GM19240 (cell line): ENCODE data around the gene GPATCH4.
"Not testable (repeated sequence)": the region's sequence is repeated elsewhere in the genome, so short reads cannot be mapped to it uniquely, and the experiment has no call there.

Experiments
- DNase-seq: peaks from one replicate; pipeline ENCODE4 v3.0.0; 2011; ENCODE audit warnings: low spot score; ENCODE audit not compliant: insufficient read length

Gene GPATCH4

DNA sequence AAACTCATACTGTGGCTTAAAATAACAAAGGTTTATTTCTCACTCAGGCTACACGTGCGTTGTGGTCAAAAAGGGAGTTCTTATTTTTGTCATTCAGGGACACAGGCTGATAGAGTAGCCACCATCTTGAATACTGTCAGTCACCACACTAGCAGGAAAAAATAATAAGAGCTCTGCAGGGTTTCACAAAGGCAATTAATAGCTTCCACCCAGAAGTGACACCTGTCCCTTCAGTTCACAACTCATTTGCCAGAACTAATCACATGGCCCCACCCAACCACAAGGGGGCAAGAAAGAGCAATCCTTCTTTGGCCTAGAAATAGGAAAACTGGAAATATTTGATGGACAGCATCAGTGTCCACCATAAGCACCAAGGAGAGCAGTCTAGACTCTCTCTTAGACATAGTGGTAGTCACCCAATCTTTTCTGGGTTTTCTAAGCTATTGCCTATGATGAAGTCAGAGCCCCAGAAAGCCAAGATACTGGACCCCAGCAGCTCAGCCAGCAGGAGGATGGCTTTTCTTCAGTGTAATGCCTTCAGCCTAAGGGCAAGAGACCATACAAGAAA, 26.1 kb upstream of the GPATCH4 start:
- DNase-seq: no peak

DNA sequence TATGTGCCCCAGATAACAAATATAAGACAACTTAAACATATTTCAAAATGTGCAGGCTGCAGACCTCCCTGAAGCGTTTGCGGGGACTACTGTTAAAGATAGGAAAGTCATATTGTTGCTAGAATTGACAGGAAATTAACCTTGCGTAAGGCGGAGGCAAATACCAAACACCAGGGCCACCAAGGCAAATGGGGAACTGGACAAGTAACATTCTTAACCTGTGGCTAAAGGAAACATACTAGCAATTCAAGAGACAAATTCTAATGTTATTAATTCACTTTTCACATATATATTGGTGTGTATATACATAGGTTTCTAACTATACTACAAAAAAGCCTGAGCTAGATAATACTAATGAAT, 24.8 kb upstream of the GPATCH4 start:
- DNase-seq: no peak

DNA sequence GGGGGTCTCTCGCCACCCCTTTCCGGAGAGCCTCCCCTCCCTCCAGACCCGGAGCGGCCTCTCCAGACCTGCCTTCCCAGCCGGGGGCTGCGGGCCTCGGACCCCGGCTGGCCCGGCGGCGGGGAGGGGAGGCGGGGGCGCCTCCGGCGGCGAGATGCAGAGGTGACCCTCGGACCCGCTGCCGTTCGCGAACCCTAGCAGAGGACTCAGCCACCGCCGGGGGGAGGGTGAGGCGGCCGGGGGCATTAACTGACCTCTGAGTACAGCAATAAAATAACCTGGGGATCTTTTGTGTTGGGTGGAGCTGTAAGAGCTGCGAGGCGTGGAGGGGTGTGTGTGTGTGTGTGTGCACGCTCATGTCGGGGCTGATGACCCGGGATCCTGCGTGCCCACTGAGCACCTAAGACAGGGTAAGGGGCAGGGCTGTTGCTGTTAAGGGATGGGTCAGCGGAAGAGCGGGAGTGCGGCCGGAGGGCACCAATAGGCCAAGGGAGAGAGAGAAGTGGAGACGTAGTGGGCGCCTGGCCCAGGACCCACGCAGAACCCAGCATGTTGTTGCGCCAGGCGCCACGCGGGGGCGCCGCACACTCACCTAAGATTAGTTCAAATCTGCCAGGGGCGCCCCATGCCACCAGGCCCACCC, 24.3 kb upstream of the GPATCH4 start:
- DNase-seq: no peak

DNA sequence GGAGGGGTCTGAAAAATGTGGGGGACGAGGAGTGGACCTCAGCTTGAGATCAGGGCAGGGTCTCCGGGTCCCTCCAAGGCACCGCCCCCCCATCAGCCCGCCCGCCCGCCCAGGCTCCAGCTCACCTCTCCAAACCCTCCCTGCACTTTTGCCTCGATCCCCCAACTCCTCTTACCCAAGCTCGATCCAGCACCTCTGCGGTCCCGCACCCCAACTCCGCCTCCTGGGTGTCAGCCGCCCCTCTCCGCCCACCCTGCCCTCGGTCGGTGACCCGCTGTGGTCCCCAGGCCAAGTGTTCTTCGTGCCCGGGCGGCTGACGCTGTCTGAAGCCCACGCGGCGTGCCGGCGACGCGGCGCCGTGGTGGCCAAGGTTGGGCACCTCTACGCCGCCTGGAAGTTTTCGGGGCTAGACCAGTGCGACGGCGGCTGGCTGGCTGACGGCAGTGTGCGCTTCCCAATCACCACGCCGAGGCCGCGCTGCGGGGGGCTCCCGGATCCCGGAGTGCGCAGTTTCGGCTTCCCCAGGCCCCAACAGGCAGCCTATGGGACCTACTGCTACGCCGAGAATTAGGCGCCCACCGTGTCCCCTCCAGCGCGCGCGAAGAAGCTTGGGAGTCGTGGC, 23.6 kb upstream of the GPATCH4 start:
- DNase-seq: no peak

DNA sequence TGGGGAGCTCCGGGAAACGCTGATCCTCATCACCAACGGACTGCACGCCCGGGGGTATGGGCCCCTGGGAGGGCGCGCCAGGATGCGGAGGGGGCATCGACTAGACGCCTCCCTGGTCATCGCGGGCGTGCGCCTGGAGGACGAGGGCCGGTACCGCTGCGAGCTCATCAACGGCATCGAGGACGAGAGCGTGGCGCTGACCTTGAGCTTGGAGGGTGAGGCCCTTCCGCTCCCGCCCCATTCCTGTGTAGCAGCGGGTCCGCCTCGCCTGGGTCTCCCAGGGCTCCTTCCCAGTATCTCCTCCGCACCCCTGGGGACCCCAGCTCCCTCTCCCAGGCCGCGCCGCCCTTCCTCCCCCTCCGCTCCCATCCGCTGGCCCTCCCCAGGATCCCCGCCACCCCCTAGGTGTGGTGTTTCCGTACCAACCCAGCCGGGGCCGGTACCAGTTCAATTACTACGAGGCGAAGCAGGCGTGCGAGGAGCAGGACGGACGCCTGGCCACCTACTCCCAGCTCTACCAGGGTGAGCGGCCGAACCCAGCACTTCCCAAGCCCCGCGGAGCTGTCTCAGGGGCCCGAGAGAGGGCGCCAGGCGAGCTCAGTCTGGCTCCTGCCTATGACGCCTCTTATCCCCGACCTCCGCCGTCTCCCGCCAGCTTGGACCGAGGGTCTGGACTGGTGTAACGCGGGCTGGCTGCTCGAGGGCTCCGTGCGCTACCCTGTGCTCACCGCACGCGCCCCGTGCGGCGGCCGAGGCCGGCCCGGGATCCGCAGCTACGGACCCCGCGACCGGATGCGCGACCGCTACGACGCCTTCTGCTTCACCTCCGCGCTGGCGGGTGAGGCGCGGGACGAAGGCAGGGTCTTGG, 22.9 kb upstream of the GPATCH4 start:
- DNase-seq: no peak

DNA sequence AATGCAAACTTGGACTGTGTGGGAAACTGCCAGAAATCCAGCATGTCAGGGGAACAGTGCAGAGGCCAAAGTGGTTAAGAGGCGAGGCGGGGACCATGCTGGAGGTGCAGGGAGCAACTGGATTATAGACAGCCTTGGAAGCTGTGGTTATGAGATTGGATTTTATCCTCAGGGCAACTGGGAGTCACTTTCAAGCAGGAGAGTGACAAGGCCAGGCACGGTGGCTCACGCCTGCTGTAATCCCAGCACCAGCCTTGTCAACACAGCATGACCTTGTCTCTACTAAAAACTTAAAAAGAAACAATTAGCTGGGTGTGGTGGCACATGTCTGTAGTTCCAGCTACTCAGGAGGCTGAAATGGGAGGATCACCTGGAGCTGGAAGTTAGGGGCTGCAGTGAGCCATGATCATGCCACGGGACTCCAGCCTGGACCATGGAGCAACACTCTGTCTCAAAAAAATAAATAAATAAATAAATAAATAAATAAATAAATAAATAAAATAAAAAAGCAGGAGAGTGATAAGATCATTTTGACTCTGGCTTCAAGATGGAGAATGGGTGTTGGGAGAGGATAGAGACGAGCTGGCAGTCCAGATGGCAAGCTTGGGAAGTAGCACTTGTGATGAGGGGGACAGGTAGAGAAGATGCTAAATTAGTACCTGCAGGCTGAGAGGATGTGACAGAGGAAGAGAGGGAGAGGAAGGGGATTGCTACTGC, 21.5 kb upstream of the GPATCH4 start:
- no peak for DNase-seq

DNA sequence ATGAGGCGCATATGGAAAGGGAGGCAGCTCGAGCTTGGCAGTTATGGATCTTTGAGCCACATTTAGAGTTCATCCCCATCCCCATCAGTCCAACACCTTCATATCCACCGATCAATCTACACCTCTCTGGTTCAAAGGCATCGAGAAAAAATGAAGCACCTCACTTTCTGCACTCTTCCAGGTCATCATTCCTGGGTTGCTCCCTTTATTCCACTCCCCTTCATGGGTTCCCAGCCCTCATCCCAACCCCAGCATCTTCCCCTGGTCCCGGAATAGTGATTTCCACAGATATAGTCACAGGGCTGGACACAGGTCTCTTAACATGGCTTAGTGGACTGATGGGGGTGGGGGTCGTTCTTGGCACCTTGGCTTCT, 18.3 kb upstream of the GPATCH4 start:
- DNase-seq: no peak

DNA sequence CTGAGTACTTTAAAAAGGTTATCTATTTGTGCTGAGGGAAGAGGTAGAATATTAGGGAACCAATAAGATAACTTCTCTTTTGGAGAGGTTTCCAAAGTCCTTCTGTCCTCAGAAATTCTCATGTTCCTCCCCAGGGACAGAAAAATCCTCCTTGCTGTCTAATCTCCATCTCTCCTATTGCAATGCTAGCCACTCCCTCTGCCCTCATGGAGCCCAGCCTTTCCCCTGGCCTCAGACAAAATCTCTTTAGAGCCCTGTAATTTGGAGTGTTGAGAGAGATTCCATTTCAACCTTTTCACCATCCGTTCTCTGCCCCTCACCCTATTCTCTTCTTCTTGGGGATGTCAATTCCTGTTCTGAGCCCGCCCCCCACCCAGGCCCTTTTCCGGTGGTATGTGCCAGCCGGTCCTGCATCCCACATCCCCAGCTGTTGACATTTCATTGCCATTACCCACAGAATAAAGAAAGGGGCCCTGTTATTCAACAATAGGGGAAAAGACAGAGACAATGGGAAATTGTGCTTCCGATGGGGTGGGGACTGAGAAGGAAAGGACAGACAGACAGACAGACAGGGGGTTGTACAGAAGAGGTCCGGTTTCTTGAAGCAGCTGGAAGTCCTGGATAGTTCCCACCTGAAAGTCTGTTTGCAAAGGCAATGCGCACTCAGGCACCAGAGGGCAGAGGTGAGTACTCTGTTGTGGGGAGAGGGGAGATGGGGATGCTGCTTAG, 17.7 kb upstream of the GPATCH4 start, which contains the start of gene HAPLN2:
TSS of gene HAPLN2 (plus strand) at position 563 of the 729 bp plus-strand sequence. CDS start 4,076 bp downstream, outside the sequence.
- no peak for DNase-seq

DNA sequence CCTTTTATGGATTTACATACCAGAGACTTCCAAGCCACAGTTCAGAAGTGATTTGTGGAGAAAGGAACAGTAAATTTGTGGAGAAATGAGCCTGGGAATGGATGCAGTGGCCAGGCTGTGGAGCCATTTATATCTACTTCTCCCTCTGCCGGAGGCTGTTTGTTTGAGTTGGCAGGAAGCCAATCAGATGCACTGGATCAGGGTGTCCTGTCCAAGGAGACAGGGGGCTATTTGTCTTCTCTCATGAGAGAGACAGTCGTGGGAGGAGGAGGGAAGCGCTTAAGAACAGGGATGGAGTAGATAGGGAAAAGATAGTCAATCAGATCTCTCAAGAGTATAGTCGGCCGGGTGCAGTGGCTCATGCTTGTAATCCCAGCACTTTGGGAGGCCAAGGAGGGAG, 15.2 kb upstream of the GPATCH4 start:
- no peak for DNase-seq

DNA sequence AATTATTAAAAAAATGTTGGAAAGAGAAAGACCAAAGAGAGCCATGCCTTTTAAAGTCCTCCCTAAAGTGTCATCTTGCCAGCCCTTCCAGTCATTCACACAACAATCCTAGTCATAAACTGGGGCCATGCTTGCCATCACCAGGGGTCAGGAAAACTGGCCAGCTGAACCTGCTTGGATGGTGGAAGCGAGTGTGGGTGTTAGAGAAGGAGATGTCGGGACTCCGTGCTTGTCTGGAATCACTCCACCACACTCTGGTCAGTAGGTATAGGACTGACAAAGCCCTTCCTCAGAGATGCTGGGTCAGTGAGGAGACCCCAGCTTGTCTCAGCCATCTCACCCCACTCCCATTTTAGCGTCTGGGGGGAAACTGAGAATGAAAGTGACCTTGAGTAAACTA, 14.7 kb upstream of the GPATCH4 start:
- no peak for DNase-seq

DNA sequence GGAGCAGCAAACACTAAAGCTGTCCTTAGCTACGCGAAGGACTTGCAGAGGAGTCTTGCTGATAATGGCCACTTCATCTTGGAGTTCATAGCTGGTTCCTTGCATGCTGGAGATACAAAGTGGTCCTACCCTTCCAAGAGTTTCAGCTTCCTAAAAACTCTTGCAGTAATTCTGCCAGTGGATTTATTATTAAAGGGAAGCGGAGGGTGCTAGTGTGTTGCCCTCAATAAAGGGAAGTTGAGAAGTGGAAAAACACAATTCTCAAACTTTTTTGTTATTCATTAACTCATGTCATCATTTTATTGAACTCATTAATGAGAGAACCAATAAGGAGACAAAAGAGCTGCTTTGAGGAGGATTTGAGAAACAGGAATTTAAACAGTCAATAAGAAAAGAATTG, 11.4 kb upstream of the GPATCH4 start:
- no peak for DNase-seq

DNA sequence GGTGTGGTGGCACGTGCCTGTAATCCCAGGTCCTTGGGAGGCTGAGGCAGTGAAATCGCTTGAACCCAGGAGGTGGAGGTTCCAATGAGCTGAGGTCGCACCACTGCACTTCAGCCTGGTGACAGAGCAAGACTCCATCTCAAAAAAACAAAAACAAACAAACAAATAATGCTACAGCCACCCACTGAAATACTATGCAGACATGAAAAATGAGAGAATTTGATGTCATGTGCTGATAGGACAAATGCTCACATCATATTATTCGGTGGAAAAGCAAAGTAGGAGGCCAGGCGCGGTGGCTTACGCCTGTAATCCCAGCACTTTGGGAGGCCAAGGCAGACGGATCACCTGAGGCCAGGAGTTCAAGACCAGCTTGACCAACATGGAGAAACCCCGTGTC, 8.8 kb upstream of the GPATCH4 start:
- not testable (repeated sequence) for DNase-seq

DNA sequence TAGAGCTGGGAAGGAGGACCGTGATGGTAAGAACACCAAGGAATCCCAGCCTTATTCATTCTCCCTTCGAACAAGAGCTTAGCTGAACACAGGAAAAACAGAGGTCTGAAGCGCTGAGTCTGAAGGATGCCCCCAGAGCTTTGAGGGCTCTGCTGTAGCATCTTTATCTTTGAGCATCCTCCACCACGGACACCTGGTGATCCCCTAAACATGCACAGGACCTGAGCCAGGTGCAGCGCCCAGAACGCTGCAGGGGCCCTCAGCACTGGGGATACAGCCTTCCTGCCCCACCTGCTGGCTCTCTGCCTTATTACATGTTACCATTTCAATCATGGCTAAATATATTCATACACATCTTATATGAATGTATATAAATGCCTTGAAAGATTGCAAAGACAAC, 7.7 kb upstream of the GPATCH4 start:
- DNase-seq: no peak

DNA sequence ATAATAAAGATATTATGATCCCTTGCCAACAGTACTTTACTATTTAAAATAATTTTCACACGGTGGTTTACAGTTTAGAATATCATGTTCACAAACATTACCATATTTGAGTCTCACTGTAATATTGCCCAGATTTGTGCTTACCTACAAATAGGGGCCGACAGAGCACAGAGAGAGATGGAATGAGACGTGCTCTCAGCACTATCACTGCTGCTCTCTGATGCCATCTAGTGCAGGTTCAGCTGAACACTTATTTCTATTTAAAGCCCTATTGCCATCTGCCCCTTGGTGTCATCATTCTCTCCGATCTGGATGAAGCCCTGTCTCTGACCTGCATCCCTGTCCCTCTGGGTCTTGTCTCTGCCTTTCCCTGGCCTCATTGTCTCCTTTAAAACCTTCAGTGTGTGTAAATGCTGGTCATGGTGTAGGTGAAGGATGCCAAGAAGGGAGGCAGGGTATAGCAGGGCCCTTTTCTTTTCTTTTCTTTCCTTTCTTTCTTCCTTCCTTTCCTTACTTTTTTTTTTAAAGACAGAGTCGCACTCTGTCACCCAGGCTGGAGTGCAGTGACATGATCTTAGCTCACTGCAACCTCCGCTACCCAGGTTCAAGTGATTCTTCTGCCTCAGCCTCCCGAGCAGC, 6.9 kb upstream of the GPATCH4 start:
- no peak for DNase-seq

DNA sequence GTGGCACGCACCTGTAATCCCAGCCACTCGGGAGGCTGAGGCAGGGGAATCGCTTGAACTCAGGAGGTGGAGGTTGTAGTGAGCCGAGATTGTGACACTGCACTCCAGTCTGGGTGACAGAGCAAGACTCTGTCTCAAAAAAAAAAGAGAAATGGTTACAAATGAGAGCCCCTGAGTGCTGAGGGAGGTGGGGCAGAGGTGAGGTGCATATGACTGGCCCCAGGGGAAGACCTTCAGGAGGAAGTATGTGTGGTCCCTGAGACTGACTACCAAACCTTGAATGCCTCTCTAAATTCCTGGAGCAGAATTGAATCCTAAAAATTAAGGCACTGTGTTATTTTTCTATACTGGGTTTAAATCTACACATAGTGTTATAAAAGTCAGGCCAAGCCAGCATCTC, 6.1 kb upstream of the GPATCH4 start:
- not testable (repeated sequence) for DNase-seq

DNA sequence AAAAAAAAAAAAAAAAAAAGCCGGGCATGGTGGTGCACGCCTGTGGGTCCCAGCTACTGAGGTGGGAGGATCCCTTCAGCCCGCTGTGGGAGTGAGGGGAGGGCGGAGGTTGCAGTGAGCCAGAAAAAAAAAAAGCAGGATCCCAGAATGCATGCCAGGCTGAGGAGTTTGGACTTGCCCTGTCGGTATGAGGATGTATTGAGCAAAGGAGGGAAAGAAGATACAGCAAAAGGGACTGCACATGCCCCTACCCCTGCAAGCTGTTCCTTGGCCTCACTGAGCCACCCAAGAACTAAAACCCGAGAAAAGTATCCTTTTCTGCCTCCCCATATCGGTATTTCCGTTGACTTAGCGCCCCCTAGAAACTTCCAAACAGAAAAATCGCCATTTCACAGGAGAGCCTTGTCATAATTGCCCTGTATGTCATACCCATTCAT, 1.3 kb upstream of the GPATCH4 start:
- no peak for DNase-seq

DNA sequence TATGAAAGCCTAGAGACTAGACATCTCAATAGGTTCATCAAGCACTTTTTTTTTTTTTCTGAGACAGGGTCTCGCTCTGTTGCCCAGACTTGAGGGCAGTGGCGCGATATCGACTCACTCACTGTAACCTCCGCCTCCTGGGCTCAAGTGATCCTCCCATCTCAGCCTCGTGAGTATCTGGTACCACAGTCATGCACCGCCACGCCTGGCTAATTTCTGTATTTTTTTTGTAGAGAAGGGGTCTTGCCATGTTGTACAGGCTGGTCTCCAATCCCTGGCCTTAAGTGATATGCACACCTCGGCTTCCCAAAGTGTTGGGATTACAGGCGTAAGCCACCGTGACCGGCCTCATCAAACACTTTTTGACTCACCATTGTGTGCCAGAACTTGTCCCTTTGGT, 613 bp upstream of the GPATCH4 start:
- no peak for DNase-seq

DNA sequence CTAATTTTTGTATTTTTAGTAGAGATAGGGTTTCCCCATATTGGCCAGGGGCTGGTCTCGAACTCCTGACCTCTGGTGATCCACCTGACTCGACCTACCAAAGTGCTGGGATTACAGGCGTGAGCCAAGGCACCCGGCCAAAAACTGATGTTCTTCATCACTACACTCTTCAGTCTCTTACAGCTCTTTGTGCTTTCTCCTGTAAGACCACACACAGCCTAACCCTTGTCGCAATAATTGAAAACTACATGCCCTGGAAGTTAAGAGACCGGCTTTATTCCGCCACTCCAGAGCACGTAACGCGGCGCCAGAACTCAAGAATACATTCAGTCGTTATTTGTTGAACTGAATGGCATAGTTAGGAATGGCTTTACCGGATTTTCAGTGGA, 552 bp downstream of the GPATCH4 start:
- no peak for DNase-seq

DNA sequence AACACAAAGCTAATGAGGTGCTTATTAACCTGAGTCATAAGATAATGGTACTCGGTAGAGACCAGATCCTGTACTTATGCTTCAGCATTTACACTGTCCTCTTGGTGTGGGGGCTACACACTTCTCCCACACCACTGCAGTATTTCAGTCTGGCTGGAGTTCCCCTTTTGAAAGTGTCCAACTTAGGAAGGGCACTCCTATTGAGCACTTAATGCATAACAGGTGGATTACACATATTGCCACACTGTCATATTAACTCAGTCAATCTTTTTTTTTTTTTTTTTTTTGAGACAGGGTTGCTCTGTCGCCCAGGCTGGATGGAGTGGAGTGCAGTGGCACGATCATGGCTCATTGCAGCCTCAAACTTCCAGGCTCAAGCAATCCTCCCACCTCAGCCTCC, 1.5 kb downstream of the GPATCH4 start:
- DNase-seq: no peak

DNA sequence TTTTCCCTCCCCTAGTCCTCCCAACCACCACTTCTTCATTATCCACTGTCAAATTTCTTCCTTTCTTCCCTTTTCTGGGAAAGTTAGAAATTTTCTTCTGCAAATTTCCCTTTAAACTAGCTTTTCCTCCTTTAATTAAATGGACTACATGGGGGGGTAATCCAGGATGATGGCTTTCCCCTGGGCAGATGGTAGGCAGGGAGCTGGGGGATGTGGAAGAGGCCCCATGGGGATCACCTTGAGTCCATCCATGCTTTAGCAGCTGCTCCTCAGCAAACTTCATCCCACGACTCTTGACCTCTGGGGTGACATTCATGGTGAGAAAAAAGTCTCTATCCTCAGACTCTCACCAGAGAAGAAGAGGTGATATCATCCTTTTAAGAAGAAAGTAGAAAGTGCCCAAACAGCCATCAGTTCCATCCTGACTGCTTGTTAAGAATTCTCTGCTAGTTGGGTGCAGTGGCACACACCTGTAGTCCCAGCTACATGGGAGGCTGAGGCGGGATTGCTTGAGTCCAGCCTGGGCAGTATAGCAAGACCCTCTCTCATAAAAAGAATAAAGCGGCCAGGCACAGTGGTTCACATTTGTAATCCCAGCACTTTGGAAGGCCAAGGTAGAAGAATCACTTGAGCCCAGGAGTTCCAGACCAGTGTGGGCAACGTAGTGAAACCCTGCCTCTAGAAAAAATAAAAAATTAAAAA, 2.4 kb downstream of the GPATCH4 start:
- DNase-seq: no peak
